GM21786 (cell line): ENCODE measurements around the gene S100PBP.
"Not testable (repeated sequence)": the region's sequence is repeated elsewhere in the genome, so short reads cannot be mapped to it uniquely, and the experiment has no call there.

Source experiments
- ATAC-seq: cut with Tn5 transposase; IDR thresholded peaks from one replicate; pipeline ENCODE4 v1.9.1; 2021; ENCODE audit not compliant: unreplicated experiment

S100PBP gene

GRCh38 chr1:32898958-32899357 lies 81.5 kb downstream of the S100PBP start:
- ATAC-seq, result no peak

- no peak for ATAC-seq
Observed at GRCh38 chr1:32899586-32900296, 82.3 kb downstream of the S100PBP start.

- no peak for ATAC-seq
Observed at GRCh38 chr1:32900371-32900955, 83.0 kb downstream of the S100PBP start.

- no peak for ATAC-seq
Observed at GRCh38 chr1:32900956-32901822, 83.7 kb downstream of the S100PBP start, which contains the start of gene TMEM54. TMEM54 (minus strand) TSS chr1:32901389; CDS start chr1:32901238, 151 bp downstream.

GRCh38 chr1:32901823-32902534 lies 84.5 kb downstream of the S100PBP start:
- ATAC-seq, result no peak

GRCh38 chr1:32902535-32902920 lies 85.1 kb downstream of the S100PBP start:
- no peak for ATAC-seq

GRCh38 chr1:32903991-32904785 lies 86.7 kb downstream of the S100PBP start:
- ATAC-seq, result no peak

GRCh38 chr1:32904797-32905196 lies 87.3 kb downstream of the S100PBP start:
- no peak for ATAC-seq

- not testable (repeated sequence) for ATAC-seq
Observed at GRCh38 chr1:32905588-32905987, 88.1 kb downstream of the S100PBP start.

GRCh38 chr1:32906654-32907053 lies 89.2 kb downstream of the S100PBP start:
- no peak for ATAC-seq

- ATAC-seq, result no peak
Observed at GRCh38 chr1:32907435-32907834, 90.0 kb downstream of the S100PBP start.
